GM12878 (cell line): Measurements from ENCODE around the gene PLEKHN1. TPM values are rescaled to one million over a fixed set of nuclear protein-coding genes. Genes with fewer than 3 reads are reported as not detected.

Experiments used
- ASH2L ChIP-seq: fragments of 300-600, 200-600 bp; sonication (generic); IDR thresholded peaks from 2 replicates; pipeline ENCODE4 v1.6.1; 2017; ENCODE audit warnings: low read depth, mild to moderate bottlenecking, borderline replicate concordance
- ATF7 ChIP-seq: fragments of 450-650 bp; IDR thresholded peaks from 2 replicates; pipeline ENCODE4 v1.6.1; 2016; ENCODE audit warnings: low read depth, mild to moderate bottlenecking
- E4F1 ChIP-seq: fragments of 450-650 bp; IDR thresholded peaks from 2 replicates; pipeline ENCODE4 v1.6.1; 2018; ENCODE audit warnings: borderline replicate concordance, mild to moderate bottlenecking; ENCODE audit not compliant: partially characterized antibody
- RELB ChIP-seq: fragments of 450-650 bp; IDR thresholded peaks from 2 replicates; pipeline ENCODE4 v1.6.1; 2017; ENCODE audit warnings: low read depth, mild to moderate bottlenecking, moderate library complexity
- SPI1 ChIP-seq: IDR thresholded peaks from 2 replicates; pipeline ENCODE4 v1.6.1; 2011; ENCODE audit warnings: low read depth, mild to moderate bottlenecking, low read length, moderate library complexity, borderline replicate concordance; ENCODE audit not compliant: insufficient read depth
- TAF1 ChIP-seq: IDR thresholded peaks from 2 replicates; pipeline ENCODE4 v1.6.1; 2011; ENCODE audit warnings: mild to moderate bottlenecking, low read depth, low read length, borderline replicate concordance
- ZBTB33 ChIP-seq: fragments of 450-650 bp; IDR thresholded peaks from 2 replicates; pipeline ENCODE4 v1.6.1; 2017; ENCODE audit warnings: mild to moderate bottlenecking
- ZNF622 ChIP-seq: fragments of 450-650 bp; IDR thresholded peaks from 2 replicates; pipeline ENCODE4 v1.6.1; 2017; ENCODE audit warnings: mild to moderate bottlenecking, inconsistent platforms
- ZZZ3 ChIP-seq: IDR thresholded peaks from 2 replicates; pipeline ENCODE4 v1.6.1; 2011; ENCODE audit warnings: low read depth; ENCODE audit not compliant: control insufficient read depth, insufficient read length
- polyA plus RNA-seq, 11 experiments: library from polyadenylated mRNA; depleted of rRNA in 4 of 11; unstranded in 6 of 11; stranded (reverse) in 5 of 11; fragments of >200 nt; fragmentation: Nextera tagmentation in 4 of 11; fragmentation: Illumina TruSeq in 1 of 11; extraction: Ambion mirVana in 4 of 11; extraction: Trizol in 1 of 11; gene quantifications; 1 replicate in 1 of 11; 2 replicates in 10 of 11; pipeline versions ENCODE4 v1.2.1 to v1.2.3, GENCODE V29; 2011 to 2016; ENCODE audit warnings: inconsistent platforms in 2 of 11, missing spikeins in 2 of 11, low read depth in 1 of 11
- total RNA-seq, 4 experiments: library from RNA; depleted of rRNA in 3 of 4; stranded (reverse); fragments of >200 nt in 3 of 4; fragmentation: Illumina TruSeq in 1 of 4; extraction: Trizol in 1 of 4; gene quantifications; 2 replicates each; pipeline versions ENCODE4 v1.2.1 to v1.2.3, GENCODE V29; 2013 to 2021
- TF ChIP-seq, protein P1 (sequence below): fragments of 450-650 bp; IDR thresholded peaks from 2 replicates; pipeline ENCODE4 v1.6.1; 2017; ENCODE audit warnings: mild to moderate bottlenecking, moderate library complexity
- TF ChIP-seq, protein P2 (sequence below): fragments of 450-650 bp; IDR thresholded peaks from 2 replicates; pipeline ENCODE4 v1.6.1; 2017; ENCODE audit warnings: mild to moderate bottlenecking, low read depth, inconsistent platforms; ENCODE audit not compliant: poor library complexity, severe bottlenecking

PLEKHN1 gene
- total and polyA plus RNA-seq, 10 of the 15 experiments (the other 5 are each of a cell fraction or from before 2014, with no cell fraction given), result 0.04 to 0.26 (median 0.18) TPM; not detected in 6

DNA sequence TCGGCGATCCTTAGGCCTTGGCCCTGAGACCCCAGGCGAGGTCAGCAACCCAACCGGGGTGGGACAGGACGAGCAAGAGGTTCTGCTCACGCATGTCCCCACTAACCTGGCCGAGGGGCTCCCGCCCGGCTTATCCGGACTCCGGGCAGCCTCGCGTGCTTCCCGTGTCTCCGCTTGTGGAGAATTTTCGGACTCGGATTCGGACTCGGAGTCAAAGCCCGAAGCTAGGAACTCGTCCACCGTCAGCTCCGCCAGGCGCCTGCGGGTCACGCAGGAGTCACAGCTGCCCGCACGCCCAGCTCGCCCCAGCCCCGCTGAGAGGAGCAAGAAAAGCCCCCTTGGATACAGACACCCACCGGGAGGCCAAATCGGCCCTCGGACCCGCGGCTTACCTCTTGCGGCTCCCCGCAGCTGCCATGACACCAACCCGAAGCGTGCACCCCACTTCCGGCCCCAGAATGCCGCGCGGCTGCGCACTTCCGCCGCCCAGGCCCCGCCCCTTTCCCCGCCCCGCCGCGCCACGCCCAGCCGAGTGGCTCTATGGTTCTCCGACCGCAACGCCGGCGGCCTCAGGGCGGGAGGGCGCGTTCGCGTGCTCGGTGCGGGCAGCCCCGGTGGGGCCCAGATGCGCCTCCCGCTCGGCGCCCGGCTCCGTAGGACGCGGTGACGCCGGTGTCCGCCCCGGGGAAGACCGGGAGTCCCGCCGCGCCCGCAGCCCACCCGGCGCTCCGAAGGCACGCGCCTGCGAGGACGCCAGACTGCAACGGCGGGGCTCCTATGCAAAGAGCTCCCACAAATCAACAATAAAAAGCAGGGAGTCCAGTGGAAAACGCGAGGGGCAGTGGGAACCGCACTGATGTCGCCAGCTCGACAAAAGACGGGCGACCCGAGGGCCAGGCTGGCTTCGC is 7.2 kb upstream of the PLEKHN1 start, which contains the start of gene NOC2L (continued):
- TF ChIP-seq, protein P1, sequence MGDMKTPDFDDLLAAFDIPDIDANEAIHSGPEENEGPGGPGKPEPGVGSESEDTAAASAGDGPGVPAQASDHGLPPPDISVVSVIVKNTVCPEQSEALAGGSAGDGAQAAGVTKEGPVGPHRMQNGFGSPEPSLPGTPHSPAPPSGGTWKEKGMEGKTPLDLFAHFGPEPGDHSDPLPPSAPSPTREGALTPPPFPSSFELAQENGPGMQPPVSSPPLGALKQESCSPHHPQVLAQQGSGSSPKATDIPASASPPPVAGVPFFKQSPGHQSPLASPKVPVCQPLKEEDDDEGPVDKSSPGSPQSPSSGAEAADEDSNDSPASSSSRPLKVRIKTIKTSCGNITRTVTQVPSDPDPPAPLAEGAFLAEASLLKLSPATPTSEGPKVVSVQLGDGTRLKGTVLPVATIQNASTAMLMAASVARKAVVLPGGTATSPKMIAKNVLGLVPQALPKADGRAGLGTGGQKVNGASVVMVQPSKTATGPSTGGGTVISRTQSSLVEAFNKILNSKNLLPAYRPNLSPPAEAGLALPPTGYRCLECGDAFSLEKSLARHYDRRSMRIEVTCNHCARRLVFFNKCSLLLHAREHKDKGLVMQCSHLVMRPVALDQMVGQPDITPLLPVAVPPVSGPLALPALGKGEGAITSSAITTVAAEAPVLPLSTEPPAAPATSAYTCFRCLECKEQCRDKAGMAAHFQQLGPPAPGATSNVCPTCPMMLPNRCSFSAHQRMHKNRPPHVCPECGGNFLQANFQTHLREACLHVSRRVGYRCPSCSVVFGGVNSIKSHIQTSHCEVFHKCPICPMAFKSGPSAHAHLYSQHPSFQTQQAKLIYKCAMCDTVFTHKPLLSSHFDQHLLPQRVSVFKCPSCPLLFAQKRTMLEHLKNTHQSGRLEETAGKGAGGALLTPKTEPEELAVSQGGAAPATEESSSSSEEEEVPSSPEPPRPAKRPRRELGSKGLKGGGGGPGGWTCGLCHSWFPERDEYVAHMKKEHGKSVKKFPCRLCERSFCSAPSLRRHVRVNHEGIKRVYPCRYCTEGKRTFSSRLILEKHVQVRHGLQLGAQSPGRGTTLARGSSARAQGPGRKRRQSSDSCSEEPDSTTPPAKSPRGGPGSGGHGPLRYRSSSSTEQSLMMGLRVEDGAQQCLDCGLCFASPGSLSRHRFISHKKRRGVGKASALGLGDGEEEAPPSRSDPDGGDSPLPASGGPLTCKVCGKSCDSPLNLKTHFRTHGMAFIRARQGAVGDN, result no peak
- TF ChIP-seq ATF7 (no peak), ASH2L (no peak), RELB (peak; percentile 99), ZNF622 (no peak), SPI1 (peak; percentile 3; the same call in 1 of the 2 replicates), ZZZ3 (no peak), TAF1 (peak; percentile 83; the same call in 1 of the 2 replicates), E4F1 (peak; percentile 56), ZBTB33 (no peak)
- TF ChIP-seq, protein P2, sequence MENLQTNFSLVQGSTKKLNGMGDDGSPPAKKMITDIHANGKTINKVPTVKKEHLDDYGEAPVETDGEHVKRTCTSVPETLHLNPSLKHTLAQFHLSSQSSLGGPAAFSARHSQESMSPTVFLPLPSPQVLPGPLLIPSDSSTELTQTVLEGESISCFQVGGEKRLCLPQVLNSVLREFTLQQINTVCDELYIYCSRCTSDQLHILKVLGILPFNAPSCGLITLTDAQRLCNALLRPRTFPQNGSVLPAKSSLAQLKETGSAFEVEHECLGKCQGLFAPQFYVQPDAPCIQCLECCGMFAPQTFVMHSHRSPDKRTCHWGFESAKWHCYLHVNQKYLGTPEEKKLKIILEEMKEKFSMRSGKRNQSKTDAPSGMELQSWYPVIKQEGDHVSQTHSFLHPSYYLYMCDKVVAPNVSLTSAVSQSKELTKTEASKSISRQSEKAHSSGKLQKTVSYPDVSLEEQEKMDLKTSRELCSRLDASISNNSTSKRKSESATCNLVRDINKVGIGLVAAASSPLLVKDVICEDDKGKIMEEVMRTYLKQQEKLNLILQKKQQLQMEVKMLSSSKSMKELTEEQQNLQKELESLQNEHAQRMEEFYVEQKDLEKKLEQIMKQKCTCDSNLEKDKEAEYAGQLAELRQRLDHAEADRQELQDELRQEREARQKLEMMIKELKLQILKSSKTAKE, result no peak
